CD4-positive, alpha-beta T cell treated with Interleukin-6 at 100 ng/mL for 8 hours (primary cell): ENCODE measurements around the gene GMDS.

Source experiments
- DNase-seq: peaks from one replicate; pipeline ENCODE4 v3.0.0-alpha.2; 2020; ENCODE audit warnings: mixed read lengths, low spot score

Gene GMDS

DNA sequence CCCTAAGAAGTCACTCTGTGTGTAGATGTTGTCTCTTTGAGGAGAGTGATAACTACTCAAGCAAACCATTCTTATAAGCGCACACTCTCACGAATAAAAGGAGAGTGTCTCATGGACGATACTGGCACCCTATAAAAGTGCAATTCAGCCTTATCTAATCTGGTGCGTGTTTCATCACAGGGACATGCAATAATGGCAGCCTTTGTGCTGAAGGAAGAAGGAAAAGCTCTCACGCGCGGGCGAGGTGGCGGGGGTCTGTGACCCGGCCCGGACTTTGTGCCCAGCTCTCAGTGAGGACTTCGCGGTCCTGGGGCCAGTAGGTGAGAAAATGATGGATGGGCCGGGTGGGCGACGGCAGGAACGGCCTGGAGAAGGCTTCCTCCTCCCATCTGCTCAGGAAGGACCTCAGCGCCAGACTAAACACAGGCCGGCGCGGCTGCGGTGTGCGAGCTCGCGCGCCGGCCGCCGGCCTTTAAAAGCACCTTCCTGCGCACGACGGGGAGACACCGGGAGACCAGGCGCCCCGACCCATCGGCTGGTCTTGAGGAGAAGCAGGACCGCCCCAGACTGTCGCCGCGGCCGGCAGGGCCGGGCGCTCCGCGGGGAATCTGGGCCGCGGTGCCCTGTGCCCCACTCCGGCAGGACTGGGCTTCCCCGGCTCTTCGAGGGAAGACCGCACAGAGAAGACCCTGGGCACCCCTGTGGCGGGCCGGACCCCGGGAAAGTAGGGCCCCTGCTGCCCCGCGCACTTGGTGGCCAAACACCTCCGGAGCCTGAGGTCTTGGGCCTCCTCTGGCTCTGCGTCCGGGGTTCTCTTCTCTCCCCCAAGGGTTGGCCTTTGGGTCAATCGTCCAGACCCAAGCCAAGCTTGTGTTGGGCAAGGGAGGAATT is 644.0 kb downstream of the GMDS start:
- no peak for DNase-seq

DNA sequence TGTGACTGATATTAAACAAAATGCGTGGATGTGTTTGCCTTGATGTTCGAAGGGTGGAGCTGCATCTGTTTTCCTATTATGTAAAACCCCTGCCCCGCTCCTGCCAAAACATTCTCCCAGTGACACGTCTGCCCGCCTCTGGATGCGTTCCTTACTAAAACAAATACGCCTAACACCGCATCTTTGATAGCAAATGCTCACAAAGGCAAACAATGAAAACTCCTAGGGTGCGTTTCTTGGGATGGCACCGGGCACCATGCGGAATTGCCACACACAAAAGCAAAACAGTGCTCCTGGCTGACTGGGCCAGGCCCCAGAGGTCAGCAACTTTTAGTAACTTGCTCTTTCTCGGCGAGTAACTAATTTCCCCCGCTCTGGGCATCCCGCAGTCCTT is 644.6 kb downstream of the GMDS start:
- DNase-seq, result no peak

DNA sequence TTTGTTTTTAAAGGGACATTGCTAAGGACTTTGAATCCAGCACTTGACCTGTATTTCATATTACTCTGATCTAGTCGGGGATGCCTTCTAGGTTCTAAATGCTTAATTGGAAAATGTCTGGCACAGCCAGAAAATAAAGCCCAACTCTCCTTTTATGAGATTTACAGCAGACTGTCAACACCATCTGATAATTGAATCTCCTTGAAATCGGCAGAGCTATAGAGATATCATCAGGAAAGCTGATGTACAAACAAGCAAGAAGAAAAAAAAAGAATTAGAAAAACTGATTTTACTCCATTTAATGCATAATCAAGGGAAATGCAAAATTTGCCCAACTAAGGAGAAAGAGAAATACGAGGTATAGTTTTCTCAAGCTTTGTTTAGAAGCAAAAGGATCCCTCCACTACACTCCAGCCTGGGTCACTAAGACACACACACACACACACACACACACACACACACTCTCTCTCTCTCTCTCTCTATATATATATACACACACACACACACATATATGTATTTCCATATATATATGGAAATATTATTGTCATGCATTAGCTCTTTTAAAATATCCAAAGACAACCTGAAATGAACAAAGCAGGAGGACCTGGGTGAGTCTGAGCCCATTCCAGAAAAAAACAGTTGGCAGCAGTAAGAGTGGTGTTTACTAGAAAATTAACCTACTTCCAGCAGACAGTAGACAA is 645.2 kb downstream of the GMDS start:
- no peak for DNase-seq

DNA sequence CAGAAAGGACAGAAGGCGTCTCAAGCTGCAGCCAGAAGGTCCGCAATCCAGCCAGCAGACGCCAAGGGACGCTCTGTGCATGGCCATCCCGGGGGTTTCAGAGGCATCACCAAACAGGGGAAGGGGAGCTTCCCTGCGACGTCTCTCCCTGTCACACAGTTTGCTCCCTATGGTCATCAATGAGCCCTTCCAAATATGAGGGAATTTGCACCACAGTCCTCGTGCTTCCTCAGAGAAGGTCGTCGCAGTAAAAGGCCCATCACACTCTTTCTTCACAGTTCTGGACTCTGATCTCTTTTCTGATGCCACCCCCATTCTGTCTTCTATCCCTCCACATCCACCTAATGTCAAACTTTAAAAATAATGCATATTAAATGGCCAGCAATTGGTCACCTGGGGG is 645.9 kb downstream of the GMDS start:
- no peak for DNase-seq

DNA sequence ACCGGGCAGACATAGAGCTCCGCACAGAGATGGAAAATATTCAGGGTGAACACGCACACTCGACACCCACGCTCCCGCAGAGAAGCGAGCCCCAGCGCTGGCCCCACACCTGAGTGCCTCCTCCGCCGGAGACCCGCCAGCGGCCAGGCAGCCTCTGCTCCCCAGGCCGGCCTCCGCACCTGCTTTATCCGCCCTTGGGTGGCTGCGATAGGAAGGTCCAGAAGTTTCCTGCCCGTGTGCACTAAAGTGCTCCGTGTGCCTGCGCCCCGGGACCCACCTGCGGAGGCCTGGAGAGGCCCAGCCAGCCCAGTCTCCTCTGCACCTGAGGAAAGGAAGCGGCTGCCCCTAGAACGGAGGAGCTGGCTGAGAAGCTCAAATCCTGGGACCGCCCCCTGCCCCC is 646.5 kb downstream of the GMDS start:
- DNase-seq, result no peak

DNA sequence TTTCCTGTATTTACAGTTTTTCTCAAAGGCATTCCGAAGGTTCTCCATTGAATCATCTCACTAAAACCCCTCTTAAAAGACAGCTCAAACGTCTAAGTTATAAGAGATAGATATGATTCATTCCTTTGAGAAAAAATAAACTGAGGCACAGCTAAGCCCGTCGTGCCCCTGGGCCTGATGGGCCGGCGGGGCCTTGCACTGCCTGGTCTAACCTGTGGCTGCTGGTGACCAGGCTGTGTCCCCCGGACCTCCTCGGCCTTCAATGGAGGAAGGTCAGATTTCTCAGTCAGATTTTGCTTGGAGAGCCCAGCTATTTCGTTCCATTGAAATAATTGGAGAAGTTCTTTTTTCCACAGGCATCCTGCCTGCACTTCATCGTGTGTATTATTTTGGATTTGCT is 647.0 kb downstream of the GMDS start:
- DNase-seq, result no peak

DNA sequence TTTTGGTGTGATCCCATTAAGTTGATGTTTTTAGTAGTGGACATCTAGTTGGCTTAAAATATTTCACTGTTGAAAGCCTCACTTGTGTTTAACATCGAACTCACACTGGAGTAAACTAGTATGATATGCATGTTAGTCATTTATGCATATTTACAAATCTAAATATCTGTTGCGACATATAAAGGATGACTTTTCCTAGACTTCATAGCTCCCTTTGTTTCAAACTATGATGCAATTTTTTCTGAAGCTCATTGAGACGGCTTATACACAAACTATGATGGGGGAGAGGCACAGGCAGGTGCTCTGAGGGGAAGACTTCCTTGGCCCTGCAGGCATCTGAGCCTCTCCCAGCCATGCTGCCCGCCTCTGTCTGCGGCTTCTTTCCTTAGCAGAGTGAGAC is 647.5 kb downstream of the GMDS start:
- no peak for DNase-seq

DNA sequence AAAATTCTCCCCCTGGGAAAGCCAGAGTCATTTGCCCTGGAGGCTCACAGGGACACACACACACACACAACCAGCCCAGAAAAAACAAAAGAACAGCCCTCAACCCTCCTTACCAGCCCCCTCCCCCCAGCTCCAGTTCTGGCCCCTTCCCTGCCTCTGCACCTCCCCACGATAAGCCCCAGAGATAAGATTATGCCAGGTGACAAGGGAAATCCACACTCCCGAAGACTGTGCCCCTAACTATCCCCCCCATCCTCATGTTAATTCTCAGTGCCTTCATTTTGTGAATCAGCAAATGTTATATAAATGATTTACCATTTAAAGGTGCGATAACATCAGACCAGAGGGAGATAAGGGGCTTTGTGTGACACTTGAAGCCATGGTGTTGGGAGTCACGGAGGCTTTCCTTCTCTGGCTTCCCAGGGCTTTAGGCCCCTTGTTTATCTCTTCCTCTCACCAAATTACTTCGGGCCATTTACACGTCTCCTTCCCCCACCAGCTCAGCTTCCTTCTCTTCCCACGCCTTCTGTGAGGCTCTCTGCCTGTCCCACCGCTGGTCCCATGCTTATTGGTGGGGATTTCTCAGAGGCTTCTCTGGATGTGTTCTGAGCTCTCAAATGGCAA is 648.2 kb downstream of the GMDS start:
- DNase-seq, result no peak

DNA sequence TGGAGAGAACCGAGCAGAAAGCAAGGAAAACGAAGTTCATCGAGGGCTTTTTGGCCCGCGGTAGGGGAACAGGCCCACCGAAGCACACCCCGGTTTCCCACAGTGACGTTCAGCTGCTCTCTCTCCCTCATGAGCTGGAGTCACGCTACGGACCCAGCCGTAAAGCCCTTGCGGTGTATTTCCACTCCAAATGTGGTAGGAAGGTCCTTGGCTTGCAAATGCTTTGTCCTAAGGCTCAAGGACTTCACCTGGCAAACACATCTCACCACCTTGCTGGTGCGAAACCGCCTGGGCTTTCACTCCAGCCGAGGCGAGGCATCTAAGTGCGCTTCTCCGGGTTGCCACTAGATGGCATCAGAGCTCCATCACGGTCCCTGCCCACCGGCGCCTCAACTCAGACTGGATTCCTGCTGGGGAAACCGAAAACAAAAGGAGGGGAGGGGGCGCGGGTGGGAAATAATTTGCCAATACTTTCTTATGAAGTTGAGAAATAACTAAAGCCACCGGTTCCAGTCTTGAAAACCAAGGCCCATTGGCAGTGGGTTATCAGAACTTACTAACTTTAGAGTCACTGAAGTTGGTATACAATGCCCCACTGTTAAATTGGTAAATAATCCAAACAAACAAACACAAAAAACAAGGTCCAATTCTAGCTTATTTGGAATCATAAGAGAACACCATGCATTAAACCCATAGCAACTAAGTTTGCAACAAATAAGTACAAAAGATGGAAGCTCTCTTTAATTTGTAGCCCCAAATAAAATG is 649.1 kb downstream of the GMDS start:
- DNase-seq, result peak; percentile 67

DNA sequence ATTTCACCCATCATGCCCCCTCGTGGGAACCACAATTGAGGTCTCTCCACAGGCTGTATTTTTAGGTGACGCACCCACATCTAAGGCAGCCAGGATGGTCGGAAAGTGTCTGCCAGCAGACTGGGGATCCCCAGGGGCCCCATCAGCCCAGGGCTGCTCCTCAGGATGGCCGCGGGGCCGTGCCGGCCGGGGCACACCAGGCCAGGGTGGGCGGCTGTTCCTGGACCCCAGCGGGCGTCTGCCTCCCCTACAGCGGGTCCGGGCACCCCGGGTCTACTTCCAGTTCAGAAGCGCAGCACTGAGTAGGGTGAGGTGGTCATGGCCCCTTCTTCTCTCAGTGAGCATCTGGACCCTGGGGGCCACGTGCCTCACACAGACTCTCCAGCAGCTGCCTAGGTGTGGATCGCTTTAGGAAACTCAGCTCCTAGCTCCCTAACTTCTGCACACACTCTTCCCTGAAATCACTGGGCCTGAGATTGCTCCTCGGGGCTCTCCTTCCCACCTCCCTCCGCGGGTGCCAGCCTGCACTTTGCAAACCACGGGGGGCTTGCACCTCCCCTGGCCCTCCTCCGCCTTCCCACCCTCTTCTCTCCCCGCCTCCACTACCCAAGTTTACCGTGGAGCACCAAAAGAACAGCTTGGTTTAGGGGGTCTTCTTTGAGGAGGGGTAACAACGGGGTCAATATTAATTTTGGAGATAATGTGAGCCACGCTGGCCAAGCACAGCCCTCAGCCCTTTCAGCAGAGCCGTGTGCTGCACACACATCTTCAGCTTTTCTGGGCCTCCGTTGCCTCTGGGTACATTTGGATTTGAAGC is 649.9 kb downstream of the GMDS start:
- DNase-seq, result no peak

DNA sequence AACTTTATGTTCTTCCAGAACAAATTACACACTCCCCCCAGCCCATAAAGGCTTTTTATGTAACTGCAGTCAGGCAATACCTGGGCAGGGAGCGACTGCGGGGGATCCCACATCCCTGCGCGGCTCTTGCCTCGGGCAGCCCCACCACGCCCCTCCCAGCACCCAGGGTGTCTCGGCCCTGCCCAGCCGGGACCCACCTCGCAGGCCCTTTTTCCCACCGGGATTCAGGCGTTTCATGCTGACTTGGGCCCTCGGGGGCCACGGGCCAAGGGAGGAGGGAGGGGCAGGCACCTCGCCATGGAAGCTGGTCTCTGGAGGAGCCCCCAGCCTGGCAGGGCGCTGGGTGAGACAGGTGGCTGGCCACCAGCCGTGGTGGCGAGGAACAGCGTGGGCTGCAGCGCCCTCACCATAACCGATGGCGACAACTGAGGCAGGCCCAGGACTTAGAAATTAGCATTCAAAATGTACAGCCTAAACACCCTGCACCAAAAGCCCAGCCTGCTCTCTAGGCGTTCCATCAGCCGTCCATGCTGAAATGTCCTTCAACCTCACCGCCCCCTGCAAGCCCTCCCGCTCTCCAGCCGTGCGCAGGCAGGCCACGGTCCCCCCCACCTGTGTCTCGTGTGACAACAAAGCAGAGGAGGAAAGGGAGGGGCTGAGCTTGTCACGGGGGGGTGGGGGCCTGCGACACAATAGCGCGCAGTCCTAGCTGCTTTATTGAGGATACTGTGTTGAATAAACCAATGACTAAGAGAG is 650.8 kb downstream of the GMDS start:
- DNase-seq, result no peak

DNA sequence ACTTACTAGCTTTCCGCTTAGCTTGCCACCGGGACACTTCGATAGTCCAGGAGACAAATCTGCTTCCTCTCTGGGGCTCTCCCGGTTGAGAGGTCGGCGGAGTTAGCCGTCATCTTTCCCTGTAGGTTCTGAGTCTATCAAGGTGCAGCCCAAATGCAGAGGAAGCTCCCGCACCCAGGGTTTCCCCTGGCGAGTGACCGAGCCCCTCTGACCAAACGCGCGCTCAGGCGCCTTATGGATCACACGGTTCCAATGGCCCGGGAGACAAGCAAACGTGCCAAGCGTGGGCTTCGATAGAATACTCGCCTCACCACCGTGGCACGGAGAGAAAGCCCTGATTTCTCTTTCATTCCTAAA is 651.5 kb downstream of the GMDS start:
- no peak for DNase-seq

DNA sequence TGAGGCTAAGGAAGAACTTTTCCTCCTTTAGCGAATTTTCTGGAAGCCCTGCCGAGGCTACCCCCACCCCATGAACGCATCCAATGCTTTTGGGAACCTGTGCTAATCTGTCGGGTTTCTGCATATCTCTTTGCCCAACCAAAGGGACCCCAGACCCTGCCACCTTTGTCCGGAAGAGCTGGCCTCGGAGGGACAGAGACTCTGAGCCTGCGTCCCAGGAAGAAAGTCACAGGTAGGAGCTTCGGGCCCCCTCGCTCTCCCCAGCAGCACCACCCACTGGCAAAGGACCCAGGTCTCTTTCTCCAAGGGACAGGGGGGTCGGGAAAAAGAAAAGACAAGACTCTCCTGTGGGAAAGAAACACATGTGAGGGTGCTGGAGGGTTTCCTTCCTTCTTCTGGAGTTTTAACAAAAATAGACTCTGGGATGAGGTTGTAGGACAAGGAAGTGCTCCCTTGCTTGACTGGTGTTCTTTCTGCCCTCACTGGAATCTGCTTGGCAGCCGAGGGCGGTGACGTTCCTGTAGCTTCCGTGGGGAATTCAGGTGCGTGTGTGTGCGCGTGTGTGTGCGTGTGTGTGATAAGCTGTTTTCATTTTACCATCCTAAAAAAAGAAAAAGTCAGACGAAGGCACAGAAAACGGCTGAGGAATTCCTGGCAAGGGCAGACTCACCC is 652.0 kb downstream of the GMDS start:
- DNase-seq, result no peak

DNA sequence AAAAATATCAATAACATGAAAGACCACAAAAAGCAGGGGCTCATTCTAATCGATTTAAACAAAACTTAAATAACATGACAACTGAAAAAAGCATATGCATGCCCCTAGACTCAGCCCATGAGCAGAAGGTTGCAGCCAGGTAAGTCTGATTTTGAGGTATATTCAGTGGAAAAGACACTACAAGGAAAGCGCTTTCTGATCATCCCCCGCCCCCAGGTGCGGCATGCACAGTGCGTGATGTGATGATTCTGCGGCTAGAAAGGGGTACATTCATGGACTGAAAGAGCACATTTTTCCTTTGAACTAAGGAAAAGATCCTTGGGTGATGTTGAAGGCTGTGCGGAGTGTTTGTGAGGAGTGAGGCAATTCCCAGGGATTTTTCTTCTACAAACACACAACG is 652.6 kb downstream of the GMDS start:
- no peak for DNase-seq

DNA sequence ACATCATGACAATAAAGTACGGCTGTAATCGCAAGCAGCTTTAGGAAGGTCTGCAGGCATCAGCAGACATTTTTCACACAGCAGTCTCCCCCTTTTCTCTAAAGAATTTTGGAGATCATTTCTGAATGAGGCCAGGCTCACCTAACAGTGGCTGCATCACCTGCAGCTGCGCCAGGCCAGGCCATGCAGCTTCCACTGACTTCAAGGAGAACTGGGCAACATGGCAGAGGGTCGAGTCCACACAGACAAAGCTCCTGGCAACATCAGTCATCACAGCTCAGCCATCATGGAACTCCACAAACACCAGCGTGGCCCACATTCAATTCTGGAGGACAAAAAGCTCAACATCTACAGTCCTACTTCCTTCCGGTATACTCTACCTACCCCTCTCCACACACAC is 653.5 kb downstream of the GMDS start:
- DNase-seq, result no peak

DNA sequence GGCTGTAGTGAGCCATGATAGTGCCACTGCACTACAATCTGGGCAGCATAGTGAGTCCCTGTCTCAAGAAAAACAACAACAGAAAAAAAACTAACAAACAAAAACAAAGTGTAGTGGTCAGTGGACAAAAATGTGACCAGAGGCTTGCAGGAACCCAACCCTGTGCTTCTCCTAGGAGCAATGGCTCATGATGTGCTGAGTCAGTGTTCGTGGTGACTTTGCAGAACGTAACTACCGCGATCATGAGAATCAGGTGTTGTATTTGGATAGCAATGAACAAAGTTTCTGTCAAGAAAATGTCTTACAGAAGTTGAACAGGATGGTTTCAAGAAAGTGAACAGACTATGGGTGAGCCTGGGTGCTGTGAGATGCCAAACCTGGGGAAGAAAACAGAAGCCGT is 654.2 kb downstream of the GMDS start:
- no peak for DNase-seq

DNA sequence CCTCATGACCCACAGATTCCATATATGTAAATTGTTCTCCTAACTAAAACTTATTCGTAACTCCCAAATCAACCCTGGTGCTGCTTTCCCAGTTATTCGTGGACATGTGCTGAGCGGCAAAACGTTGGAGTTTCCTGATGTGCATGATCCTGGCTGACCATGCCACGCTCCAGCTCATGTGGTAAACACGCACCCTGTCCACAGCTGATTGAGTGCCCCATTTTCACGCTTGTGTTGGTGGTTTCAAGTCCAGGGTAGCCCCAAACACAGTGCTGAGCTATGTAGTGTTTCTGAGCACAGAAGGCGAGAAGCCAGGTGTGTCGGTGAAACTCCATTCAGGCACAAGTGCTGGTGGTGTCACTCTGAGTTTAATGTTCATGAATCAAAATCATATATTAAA is 654.8 kb downstream of the GMDS start:
- no peak for DNase-seq

DNA sequence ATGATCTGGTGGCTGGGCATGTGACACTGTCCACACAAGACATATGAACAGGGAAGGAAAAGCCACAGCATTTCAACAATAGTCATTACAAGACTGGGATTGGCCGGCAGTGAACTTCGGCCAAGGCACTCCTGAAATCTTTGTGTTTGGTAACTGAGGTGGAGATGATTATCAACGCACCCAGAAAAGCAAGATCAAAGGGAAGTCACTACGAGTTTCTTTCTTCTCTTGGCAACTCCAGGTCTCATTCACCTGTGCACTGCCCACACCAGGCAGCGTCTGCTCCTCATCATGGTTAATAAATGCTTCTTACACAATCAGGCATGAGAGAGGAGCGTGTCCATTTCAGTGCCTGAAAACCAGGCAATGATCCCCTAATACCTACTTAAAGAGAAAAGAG is 656.2 kb downstream of the GMDS start:
- no peak for DNase-seq

DNA sequence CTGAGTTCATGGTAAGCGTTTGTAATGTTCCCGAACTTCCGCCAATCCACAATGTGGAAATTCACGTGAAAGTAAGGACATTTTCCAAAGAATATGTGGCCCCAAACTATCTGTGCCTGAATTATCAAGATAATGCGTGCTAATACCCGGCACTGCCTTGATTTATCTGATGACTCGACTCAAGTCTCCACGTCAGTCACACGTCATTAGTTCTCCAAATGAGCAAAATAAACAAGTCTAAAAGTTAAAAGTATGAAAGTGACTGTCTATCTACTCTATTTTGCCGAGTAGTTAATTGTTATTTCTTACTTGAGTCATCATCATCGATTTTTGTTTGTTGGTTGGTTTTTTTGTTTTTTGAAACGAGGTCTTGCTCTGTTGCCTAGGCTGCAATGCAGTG is 657.4 kb downstream of the GMDS start:
- no peak for DNase-seq

DNA sequence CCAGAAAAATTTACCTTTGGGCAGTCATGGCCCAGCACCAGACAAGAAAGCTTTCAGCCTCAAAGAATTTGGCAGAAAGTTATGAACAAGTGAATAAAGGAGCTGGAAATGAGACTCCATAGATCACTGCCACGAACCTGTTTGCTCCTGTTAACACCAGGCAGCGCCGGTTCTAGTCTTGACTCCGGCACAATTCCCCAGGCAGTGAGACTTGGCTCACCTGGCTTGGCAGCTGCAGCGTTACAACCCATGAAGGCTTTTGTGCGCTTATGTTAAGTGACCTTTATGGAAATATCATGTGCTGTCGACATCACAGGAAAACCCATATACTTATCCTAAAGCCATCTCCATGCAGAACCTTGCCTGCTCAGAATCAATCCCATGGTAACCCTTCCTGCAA is 657.9 kb downstream of the GMDS start:
- DNase-seq, result no peak
